Panc1 (cell line): Measurements from ENCODE around the gene TMEM107. TPM values are rescaled to one million over a fixed set of nuclear protein-coding genes. Genes with fewer than 3 reads are reported as not detected.

ENCODE experiments used
- ATAC-seq: fragments of 200-7000 bp; cut with Tn5 transposase; 2 replicates; pipeline ENCODE4 v1.9.1; 2020; ENCODE audit warnings: mild to moderate bottlenecking, moderate library complexity
- BruUV-seq: library from RNA; stranded (reverse); fragments of 400-500 nt; replicated peaks from 2 replicates; lab custom pipeline; 2021; lab: Mats Ljungman, UMichigan
- CTCF ChIA-PET: fragments of 300-600 bp; sonication (Branson Sonifier 250); formaldehyde crosslinking; loops from one replicate; lab custom pipeline; 2022; ENCODE audit warnings: antibody characterized with exemption; lab: Charles Lee
- POLR2A ChIA-PET: fragments of 300-600 bp; sonication (Branson Sonifier 250); formaldehyde crosslinking; loops from one replicate; lab custom pipeline; 2022; ENCODE audit warnings: antibody characterized with exemption; lab: Charles Lee
- DNase-seq: peaks from one replicate; pipeline ENCODE4 v3.0.0-alpha.2; 2010; ENCODE audit warnings: low read depth, low spot score
- H3K27ac ChIP-seq: 2 replicates; pipeline ENCODE4 v1.5.1; 2011; ENCODE audit warnings: mild to moderate bottlenecking, low read length, inconsistent platforms
- H3K27me3 ChIP-seq: fragments of 200-500 bp; sonication (Bioruptor generic); 2 replicates; pipeline ENCODE4 v1.6.0; 2014; ENCODE audit warnings: low read length, inconsistent platforms; ENCODE audit not compliant: control insufficient read depth, insufficient read depth
- H3K36me3 ChIP-seq: fragments of 200-500 bp; sonication (Bioruptor generic); 2 replicates; pipeline ENCODE4 v1.5.1; 2014; ENCODE audit warnings: inconsistent platforms, mild to moderate bottlenecking, low read length, moderate library complexity; ENCODE audit not compliant: control insufficient read depth, insufficient read depth
- H3K4me1 ChIP-seq: 2 replicates; pipeline ENCODE4 v1.5.1; 2011; ENCODE audit warnings: inconsistent platforms, mild to moderate bottlenecking, low read length, moderate library complexity; ENCODE audit not compliant: control insufficient read depth, insufficient read depth
- H3K4me3 ChIP-seq, 2 experiments: 2 replicates each; pipeline ENCODE4 v1.5.1; 2011 to 2012; ENCODE audit warnings: low read depth in 2 of 2, low read length in 2 of 2, mild to moderate bottlenecking in 2 of 2, inconsistent platforms in 1 of 2, moderate library complexity in 1 of 2
- H3K9me3 ChIP-seq: fragments of 200-500 bp; sonication (Bioruptor generic); 2 replicates; pipeline ENCODE4 v1.5.1; 2014; ENCODE audit warnings: low read depth, mild to moderate bottlenecking, inconsistent platforms, low read length, moderate library complexity; ENCODE audit not compliant: control insufficient read depth, insufficient read depth
- POLR2AphosphoS5 ChIP-seq: IDR thresholded peaks from 2 replicates; pipeline ENCODE4 v1.6.1; 2012; ENCODE audit warnings: mild to moderate bottlenecking, low read depth, low read length, moderate library complexity
- SIN3A ChIP-seq: IDR thresholded peaks from 2 replicates; pipeline ENCODE4 v1.6.1; 2012; ENCODE audit warnings: low read depth, mild to moderate bottlenecking, low read length, moderate library complexity, borderline replicate concordance; ENCODE audit not compliant: insufficient read depth
- TCF7L2 ChIP-seq: IDR thresholded peaks from 2 replicates; pipeline ENCODE4 v1.6.1; 2011; ENCODE audit warnings: mild to moderate bottlenecking, low read depth, low read length, inconsistent platforms
- in situ Hi-C: cut with HindIII; loops from 2 replicates; pipeline ENCODE4 v1.10.0; 2016; ENCODE audit warnings: low sequenced_read_pairs, low pct_unique_long_range_greater_than_20kb
- intact Hi-C: fragments of 100-400 bp; cut with micrococcal nuclease; formaldehyde crosslinking; loops from one replicate; pipeline ENCODE4 v1.10.0; 2022; ENCODE audit not compliant: unreplicated experiment
- total RNA-seq: library from RNA; stranded (reverse); gene quantifications from one replicate; pipeline ENCODE4 v1.2.1, GENCODE V29; 2021; ENCODE audit not compliant: unreplicated experiment
- TF ChIP-seq, protein P1 (sequence below): fragments of 450-650 bp; IDR thresholded peaks from 2 replicates; pipeline ENCODE4 v1.5.1; 2017; ENCODE audit warnings: mild to moderate bottlenecking
- TF ChIP-seq, protein P2 (sequence below), 2 experiments: IDR thresholded peaks; 2 replicates each; pipeline ENCODE4 v1.6.1; 2011 to 2012; ENCODE audit warnings: low read depth in 2 of 2, control low read depth in 1 of 2, low read length in 1 of 2, mild to moderate bottlenecking in 1 of 2, moderate library complexity in 1 of 2; ENCODE audit not compliant: insufficient read depth in 1 of 2

Gene TMEM107
- total RNA-seq, 1 experiment from 2014 or later: 10.6 TPM

DNA sequence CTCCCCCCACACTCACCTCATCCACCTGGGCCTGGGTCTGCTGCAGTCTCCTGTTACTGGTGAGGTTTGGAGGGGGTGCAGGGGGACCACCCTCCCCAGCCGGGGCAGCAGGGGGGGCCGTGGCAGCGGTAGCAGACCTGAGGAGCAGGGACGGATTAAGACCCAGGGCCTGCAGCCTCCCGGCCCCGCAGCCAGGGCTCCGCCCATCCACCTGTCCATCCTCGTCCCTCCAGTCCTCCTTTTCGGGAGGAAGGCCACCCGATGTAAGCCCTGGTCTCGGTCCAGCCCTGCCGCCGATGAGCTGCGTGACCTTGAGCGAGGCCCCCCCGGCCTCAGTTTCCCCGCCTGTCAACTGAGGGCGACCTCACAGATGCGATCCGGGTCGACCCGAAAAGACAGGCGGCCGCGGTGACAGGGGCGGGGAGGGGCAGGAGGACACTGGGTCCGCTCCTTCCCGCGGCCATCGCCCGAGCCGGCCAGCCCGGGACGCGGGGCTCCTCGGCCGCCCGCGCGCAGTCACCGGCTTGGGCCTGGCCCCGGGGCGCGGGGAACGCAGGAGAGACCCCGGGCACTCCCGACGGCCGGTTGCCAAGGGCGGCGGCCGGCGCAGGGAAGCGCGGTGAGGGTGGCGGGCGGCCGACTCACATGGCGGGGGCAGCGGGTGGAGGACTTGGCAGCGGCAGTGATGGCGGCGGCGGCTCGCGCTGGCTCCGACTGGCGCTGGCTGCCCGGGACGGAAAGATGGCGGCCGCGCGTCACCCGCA, 13.8 kb downstream of the TMEM107 start, which contains the start of gene VAMP2:
Gene VAMP2, minus strand, starts transcription at position 716 of the 764 bp plus-strand sequence. Its CDS starts 69 bp downstream, at position 647.
- ChIA-PET CTCF (no interaction called here), POLR2A (no interaction called here)
- Histone ChIP-seq H3K4me1 (peaks cover 29% of the 10 kb centered on the region), H3K9me3 (no peaks in the 10 kb centered on the region), H3K27me3 (no peaks in the 10 kb centered on the region), H3K4me3 (peak within 1 kb of the TSS; percentile 79 to 84), H3K36me3 (no peaks in the 10 kb centered on the region; the same call in none of the 2 replicates), H3K27ac (peak within 1 kb of the TSS; percentile 79)
- TF ChIP-seq POLR2AphosphoS5: 0 out of 2 replicates have a peak, but pooled peaks have one; percentile 29
- no peak for TF ChIP-seq TCF7L2
- no peak for TF ChIP-seq SIN3A
- TF ChIP-seq, protein P1, sequence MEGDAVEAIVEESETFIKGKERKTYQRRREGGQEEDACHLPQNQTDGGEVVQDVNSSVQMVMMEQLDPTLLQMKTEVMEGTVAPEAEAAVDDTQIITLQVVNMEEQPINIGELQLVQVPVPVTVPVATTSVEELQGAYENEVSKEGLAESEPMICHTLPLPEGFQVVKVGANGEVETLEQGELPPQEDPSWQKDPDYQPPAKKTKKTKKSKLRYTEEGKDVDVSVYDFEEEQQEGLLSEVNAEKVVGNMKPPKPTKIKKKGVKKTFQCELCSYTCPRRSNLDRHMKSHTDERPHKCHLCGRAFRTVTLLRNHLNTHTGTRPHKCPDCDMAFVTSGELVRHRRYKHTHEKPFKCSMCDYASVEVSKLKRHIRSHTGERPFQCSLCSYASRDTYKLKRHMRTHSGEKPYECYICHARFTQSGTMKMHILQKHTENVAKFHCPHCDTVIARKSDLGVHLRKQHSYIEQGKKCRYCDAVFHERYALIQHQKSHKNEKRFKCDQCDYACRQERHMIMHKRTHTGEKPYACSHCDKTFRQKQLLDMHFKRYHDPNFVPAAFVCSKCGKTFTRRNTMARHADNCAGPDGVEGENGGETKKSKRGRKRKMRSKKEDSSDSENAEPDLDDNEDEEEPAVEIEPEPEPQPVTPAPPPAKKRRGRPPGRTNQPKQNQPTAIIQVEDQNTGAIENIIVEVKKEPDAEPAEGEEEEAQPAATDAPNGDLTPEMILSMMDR: no peak
- TF ChIP-seq, protein P2, sequence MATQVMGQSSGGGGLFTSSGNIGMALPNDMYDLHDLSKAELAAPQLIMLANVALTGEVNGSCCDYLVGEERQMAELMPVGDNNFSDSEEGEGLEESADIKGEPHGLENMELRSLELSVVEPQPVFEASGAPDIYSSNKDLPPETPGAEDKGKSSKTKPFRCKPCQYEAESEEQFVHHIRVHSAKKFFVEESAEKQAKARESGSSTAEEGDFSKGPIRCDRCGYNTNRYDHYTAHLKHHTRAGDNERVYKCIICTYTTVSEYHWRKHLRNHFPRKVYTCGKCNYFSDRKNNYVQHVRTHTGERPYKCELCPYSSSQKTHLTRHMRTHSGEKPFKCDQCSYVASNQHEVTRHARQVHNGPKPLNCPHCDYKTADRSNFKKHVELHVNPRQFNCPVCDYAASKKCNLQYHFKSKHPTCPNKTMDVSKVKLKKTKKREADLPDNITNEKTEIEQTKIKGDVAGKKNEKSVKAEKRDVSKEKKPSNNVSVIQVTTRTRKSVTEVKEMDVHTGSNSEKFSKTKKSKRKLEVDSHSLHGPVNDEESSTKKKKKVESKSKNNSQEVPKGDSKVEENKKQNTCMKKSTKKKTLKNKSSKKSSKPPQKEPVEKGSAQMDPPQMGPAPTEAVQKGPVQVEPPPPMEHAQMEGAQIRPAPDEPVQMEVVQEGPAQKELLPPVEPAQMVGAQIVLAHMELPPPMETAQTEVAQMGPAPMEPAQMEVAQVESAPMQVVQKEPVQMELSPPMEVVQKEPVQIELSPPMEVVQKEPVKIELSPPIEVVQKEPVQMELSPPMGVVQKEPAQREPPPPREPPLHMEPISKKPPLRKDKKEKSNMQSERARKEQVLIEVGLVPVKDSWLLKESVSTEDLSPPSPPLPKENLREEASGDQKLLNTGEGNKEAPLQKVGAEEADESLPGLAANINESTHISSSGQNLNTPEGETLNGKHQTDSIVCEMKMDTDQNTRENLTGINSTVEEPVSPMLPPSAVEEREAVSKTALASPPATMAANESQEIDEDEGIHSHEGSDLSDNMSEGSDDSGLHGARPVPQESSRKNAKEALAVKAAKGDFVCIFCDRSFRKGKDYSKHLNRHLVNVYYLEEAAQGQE (IDR thresholded peaks at IDR 0.05; ENCODE audit: insufficient read depth in 1 of 2, low read depth in 2 of 2, low read length in 1 of 2): no peak
- no TSS peak for BruUV-seq
- intact Hi-C loops: no loop called here
- ATAC-seq (peak; percentile 74), DNase-seq (no peak)
- in situ Hi-C loops: no loop called here

DNA sequence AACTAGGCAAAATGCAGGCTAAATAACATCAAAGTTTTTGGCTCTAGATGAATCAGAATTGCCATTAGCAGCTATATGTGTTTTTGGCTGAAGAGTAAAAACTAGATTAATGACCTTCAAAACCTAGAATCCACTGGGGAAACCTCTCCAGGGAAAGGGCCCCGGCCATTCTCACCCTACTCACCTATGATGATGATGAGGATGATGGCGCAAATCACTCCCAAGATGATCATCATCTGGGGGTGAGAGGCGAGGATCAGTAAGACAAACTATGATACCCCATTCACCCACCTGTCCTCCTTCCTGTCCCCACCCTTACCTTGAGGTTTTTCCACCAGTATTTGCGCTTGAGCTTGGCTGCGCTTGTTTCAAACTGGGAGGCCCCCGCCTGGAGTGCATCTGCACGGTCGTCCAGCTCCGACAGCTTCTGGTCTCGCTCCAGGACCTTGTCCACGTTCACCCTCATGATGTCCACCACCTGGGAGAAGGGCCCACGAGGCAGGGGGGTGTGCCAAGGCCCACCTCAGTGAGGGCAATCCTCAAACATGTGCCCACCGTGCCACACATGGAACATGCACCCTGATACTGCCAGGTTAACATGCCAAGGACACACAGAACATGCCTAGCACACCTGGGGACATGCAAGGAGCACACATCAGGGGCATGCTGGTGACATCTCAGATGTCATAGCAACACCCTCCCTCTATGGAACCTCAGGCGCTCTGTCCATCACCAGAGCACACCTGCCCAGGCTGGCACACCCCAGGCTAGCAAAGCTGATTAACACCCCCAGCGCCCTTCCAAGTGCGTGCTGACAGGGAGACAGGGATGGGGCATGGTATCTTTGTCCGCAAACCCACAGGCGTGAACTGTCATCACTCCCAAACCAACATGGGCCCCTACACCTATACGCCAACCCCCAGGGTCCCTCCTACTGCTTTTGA, 14.6 kb downstream of the TMEM107 start:
- POLR2A ChIA-PET: no interaction called here

More for the DNA sequence above, 14.6 kb downstream of the TMEM107 start:
- TF ChIP-seq, protein P2 (IDR thresholded peaks at IDR 0.05; ENCODE audit: insufficient read depth in 1 of 2, low read depth in 2 of 2, low read length in 1 of 2): no peak
- Histone ChIP-seq H3K9me3 (no peaks in the 10 kb centered on the region), H3K27me3 (no peaks in the 10 kb centered on the region), H3K36me3 (no peaks in the 10 kb centered on the region; the same call in none of the 2 replicates), H3K4me1 (peaks cover 32% of the 10 kb centered on the region), H3K4me3 (peak overlapping the region; percentile 79 to 84), H3K27ac (peak overlapping the region; percentile 79)
- no peak for ATAC-seq
- in situ Hi-C loops (no loop called here), intact Hi-C loops (no loop called here)
- BruUV-seq: no TSS peak
- DNase-seq: no peak
- CTCF ChIA-PET: interaction anchor here (0.5 kb wide), 1 partner anchor 39 kb away, joined by 3 read pairs; no protein-coding TSS in a partner anchor
